ENCODE measurements around the gene IL1R2.

IL1R2 gene, protein sequence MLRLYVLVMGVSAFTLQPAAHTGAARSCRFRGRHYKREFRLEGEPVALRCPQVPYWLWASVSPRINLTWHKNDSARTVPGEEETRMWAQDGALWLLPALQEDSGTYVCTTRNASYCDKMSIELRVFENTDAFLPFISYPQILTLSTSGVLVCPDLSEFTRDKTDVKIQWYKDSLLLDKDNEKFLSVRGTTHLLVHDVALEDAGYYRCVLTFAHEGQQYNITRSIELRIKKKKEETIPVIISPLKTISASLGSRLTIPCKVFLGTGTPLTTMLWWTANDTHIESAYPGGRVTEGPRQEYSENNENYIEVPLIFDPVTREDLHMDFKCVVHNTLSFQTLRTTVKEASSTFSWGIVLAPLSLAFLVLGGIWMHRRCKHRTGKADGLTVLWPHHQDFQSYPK

GRCh38 chr2:101991721-101992145 lies at the start of gene IL1R2:
Gene IL1R2 (plus strand): TSS chr2:101991960. CDS start chr2:102008576, 16,616 bp downstream.
- no peak for DNase-seq (ENCODE audit: low read depth)

DNA sequence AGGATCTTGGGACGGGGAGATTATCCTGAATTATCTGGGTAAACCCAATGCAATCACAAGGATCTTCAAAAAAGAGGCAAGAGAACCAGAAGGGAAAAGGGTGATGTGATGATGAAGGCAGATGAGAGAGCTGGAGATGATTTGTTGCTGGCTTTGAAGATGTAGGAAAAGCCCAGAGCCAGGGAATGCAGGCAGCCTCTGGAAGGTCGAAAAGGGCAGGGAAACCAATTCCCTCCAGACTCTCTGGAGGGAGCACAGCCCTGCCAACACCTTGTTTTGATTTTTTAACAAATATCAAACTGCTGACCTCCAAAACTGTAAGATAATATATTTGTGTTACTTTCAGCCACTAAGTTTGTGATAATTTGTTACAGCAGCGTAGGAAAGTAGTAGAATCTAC lies 48.9 kb upstream of the IL1R2 start:
- DNase-seq (ENCODE audit: low read depth), result no peak

GRCh38 chr2:101946372-101947039 lies 45.3 kb upstream of the IL1R2 start:
- DNase-seq (ENCODE audit: low read depth), result no peak

GRCh38 chr2:101947374-101947773 lies 44.4 kb upstream of the IL1R2 start:
- DNase-seq (ENCODE audit: low read depth), result no peak

DNA sequence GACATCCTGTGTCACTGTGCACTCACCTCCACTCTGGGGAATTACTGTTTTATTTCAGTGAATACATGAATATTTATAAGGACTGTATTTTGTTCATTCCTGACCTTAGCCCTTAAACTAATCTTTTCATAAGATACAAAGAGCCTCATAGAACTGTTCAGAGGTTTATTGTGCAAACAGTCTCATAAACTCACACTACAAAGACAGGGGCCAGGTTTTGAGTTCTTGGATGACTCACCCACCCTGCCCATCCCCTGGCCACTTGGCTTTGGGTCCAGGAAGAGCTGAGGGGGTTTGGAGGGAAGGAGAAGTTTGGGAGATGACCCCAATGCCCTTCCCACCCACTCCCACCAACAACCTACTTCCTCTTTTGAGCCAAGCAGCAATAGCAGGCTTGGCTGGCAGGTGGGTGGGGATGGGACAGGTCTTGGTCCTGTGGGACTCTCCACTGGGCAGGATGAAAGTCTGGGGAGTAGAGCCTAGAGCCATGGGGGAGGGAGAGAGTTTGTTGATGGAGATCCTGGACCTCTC lies 43.1 kb upstream of the IL1R2 start:
- DNase-seq (ENCODE audit: low read depth), result no peak

GRCh38 chr2:101949304-101949703 lies 42.5 kb upstream of the IL1R2 start:
- no peak for DNase-seq (ENCODE audit: low read depth)

- no peak for DNase-seq (ENCODE audit: low read depth)
Measured at GRCh38 chr2:101951296-101951695, 40.5 kb upstream of the IL1R2 start.

- no peak for DNase-seq (ENCODE audit: low read depth)
Measured at GRCh38 chr2:101952551-101952950, 39.2 kb upstream of the IL1R2 start.

- DNase-seq (ENCODE audit: low read depth), result no peak
Measured at GRCh38 chr2:101956465-101957438, 35.0 kb upstream of the IL1R2 start.

DNA sequence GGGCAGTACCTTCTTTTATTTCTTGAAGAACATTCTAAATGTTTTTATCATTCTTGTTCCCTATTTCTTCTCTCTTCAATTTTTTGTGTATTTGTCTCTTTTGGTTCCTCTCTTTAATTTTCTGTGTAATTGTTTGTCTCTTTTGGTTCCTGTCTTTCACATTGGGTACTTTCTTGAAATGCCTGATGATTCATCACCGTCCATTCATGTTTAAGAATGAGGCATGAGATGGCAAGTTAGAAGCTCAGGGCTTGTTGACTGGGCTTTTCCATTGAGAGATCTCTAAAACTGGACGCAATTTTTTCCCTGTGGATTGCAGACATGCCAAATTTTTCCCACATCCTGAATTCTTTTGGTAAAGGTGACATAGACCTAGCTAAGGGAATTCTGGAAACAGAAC lies 33.7 kb upstream of the IL1R2 start:
- DNase-seq (ENCODE audit: low read depth), result no peak

DNA sequence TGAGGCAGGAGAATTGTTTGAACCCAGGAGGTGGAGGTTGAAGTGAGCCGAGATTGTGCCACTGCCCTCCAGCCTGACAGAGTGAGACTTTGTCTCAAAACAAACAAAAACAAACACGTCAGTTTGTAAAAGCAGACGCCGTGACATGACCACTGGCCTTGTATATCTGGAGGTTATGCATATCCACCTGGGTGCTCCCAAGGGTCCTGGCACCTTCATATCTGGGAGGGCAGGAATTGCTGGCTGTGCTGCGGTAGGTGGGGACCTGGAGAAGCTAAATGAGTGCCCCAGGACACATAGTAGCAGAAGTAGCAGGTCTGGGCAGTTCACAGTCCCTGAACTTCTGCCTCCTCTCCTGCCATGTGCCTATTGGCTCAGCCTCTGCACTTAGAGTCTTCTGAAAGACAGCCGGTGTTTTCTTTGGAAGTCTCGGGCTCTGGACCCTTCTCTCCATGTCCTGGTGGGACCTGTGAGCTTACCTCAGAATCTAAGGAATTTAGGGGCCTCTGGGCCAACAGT lies 30.9 kb upstream of the IL1R2 start:
- DNase-seq (ENCODE audit: low read depth), result no peak

GRCh38 chr2:101961338-101962191 lies 30.2 kb upstream of the IL1R2 start:
- no peak for DNase-seq (ENCODE audit: low read depth)

DNA sequence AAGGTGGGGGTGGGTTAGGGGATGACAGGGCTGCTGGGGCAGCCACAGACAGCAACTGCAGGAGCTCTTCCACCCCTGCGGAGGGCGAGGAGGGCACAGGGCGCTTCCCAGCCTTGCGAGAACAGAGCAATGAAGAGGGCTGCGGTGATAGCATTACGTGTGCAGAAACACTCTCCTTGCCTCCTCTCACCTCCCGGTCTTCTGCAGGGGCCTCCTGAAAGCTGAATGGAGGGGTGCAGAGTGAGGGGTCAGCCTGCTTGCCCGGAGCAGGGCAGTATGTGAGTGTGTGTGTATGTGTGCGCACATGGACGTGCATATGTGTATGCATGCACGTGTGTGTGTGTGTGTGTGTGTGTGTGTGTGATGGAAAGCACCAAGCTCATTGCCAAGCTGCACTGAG lies 29.5 kb upstream of the IL1R2 start:
- no peak for DNase-seq (ENCODE audit: low read depth)

GRCh38 chr2:101963198-101963597 lies 28.6 kb upstream of the IL1R2 start:
- no peak for DNase-seq (ENCODE audit: low read depth)

- DNase-seq (ENCODE audit: low read depth), result no peak
Measured at GRCh38 chr2:101967826-101968513, 23.8 kb upstream of the IL1R2 start.

GRCh38 chr2:101969723-101970122 lies 22.0 kb upstream of the IL1R2 start:
- no peak for DNase-seq (ENCODE audit: low read depth)

DNA sequence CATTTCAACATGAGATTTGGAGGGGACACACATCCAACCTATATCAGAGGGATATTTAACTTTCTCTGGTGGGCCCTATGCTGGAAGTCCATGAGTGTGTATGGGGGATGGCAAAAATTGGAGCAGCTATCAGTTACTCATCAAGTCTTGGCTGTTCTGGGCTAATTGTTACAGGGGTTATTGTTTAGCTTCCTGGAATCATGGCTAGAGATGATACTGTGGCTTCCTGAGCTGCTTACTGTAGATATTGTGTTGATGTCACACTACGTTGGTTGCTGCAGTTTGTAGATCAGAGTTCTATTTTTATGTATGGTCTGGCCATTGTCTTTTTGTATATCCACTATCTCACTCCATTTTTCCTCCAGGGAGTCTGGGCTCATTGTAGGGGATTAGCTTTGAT lies 20.9 kb upstream of the IL1R2 start:
- no peak for DNase-seq (ENCODE audit: low read depth)

DNA sequence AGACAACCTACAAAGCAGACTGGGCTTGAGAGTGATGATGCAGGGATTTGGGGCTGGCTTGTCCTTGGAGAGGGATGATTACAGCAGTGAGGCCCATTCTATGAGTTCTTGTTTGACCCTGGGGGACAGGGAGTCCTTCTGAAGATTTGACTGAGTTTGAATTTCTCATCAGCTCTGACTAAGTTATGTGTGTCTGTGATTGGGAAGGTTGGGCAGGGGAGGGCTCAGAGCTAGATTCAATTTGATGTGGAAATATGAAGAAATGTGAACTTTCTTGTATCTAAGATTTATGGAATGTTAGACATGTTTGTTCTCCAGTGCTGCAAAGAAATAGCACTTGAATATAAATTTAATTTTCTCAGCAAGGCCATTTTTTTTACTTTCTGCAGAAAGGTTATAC lies 19.9 kb upstream of the IL1R2 start:
- no peak for DNase-seq (ENCODE audit: low read depth)

DNA sequence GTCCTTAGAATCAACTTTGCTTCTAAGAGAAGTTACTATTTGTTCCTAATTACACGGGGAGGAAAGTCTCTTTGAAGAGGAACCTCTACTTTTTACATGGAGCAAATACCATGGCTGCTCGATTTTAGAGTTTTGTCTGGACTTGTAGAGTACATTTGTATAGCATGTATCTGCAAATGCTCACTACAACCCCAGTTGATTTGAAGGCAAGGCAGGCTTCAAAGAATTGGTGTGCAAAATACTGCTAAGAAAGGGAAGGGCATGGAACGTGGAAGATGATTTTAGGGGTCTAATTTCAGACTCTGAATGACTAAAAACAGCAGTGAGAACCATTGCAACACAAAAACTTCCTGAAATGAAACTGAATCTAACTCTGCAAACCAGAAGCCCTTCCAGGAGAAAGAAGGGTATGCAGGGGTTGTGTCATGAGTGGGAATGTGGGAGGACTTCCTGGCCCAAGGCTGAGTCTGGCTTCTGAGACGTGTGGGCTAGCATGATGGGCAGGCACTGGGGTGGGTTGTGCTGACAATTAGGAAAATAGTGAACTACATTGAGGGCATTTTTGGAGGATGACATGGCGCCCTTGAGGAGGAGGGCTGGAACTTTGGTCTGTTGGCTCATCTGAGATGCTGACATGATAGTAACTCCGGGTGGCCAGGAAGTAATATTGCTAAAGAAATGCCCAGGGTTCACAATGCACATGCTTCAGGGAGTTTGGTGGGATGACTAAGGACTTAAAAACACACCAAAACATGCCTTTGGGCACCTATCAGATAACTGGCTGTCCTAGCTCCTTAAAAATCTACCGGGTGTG lies 18.9 kb upstream of the IL1R2 start:
- no peak for DNase-seq (ENCODE audit: low read depth)

Data from activated T-cell treated with anti-CD3 and anti-CD28 coated beads for 1 hour (primary cell).